ENCODE measurements around the gene GALM.
"Not testable (repeated sequence)": the region's sequence is repeated elsewhere in the genome, so short reads cannot be mapped to it uniquely, and the experiment has no call there.

DNA sequence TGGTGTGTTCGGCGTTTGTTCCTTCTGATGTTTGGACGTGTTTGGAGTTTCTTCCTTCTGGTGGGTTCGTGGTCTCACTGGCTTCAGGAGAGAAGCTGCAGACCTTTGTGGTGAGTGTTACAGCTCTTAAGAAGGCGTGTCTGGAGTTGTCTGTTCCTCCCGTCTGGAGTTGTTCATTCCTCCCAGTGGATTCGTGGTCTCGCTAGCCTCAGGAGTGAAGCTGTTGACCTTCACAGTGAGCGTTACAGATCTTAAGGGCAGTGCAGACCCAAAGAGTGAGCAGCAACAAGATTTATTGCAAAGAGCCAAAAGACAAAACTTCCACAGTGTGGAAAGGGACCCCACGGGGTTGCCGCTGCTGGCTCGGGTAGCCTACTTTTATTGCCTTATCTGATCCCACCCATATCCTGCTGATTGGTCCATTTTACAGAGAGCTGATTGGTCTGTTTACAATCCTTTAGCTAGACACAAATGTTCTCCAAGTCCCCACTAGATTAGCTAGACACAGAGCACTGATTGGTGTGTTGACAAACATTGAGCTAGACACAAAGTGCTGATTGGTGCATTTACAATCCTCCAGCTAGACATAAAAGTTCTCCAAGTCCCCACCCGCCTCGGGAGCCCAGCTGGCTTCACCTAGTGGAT lies 23.4 kb upstream of the GALM start:
- TF ChIP-seq, protein P1, sequence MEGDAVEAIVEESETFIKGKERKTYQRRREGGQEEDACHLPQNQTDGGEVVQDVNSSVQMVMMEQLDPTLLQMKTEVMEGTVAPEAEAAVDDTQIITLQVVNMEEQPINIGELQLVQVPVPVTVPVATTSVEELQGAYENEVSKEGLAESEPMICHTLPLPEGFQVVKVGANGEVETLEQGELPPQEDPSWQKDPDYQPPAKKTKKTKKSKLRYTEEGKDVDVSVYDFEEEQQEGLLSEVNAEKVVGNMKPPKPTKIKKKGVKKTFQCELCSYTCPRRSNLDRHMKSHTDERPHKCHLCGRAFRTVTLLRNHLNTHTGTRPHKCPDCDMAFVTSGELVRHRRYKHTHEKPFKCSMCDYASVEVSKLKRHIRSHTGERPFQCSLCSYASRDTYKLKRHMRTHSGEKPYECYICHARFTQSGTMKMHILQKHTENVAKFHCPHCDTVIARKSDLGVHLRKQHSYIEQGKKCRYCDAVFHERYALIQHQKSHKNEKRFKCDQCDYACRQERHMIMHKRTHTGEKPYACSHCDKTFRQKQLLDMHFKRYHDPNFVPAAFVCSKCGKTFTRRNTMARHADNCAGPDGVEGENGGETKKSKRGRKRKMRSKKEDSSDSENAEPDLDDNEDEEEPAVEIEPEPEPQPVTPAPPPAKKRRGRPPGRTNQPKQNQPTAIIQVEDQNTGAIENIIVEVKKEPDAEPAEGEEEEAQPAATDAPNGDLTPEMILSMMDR (IDR thresholded peaks at IDR 0.05; ENCODE audit: poor library complexity, severe bottlenecking), result not testable (repeated sequence)
- not testable (repeated sequence) for TF ChIP-seq EZH2 (IDR thresholded peaks at IDR 0.05; ENCODE audit: borderline replicate concordance, insufficient read depth, low read length, poor library complexity, severe bottlenecking); POLR2AphosphoS5 (IDR thresholded peaks at IDR 0.05); EP300 (conservative IDR thresholded peaks at IDR 0.05; ENCODE audit: poor library complexity, severe bottlenecking); MXI1 (conservative IDR thresholded peaks at IDR 0.05; ENCODE audit: poor library complexity, severe bottlenecking)
